GM21786 (cell line): ENCODE data around the gene BNIP5.

Experiments used
- ATAC-seq: cut with Tn5 transposase; IDR thresholded peaks from one replicate; pipeline ENCODE4 v1.9.1; 2021; ENCODE audit not compliant: unreplicated experiment

Gene BNIP5

DNA sequence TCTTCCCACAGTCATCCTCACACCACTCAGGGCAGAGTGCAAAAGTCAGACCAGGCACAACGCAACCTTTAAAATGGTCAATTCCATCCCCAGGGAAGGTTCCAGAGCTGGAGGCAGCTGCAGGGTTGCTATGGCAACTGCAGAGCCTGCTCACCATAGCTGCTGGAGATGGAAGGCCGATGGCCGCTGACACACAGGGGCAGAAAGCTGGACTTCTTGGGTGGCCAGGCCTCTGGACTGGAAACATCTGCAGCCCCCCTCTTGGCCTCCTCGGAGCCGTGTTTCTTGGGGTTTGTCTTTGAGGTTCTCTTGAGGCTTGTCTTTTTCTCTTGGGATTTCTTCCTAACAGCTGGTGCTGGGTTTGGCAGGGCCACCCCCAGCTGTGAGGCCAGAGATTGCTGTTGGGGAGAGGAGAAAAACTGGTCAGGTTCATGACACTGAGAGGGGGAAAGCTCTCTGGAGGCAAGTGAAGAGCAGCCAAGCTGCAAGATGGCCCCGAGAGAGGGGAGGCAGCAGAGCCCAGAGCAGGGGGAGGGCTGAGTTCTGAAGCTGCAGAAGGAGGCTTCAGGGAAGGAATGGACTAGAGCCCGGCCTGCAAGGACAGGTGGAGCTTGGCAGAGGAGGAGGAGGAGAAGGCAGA lies 10.2 kb downstream of the BNIP5 start:
- no peak for ATAC-seq

DNA sequence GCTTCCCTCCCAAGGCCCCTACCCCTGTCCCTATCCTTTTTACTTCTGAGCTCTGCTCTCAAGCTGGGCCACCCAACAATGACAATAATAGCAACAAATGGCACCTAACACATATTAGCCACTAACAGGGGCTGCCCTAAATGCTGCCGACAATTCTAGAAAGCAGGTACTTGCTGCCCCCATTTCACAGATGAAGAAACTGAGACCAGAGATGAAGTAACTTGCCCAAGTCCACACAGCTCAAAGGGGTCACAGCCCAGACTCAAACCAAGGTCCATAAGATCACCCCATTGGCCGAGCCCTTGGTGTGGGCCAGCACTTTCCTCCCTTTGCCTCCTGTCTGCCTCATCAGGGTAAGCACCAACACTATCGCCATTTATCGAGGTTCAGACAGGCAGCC lies 12.0 kb downstream of the BNIP5 start:
- no peak for ATAC-seq

DNA sequence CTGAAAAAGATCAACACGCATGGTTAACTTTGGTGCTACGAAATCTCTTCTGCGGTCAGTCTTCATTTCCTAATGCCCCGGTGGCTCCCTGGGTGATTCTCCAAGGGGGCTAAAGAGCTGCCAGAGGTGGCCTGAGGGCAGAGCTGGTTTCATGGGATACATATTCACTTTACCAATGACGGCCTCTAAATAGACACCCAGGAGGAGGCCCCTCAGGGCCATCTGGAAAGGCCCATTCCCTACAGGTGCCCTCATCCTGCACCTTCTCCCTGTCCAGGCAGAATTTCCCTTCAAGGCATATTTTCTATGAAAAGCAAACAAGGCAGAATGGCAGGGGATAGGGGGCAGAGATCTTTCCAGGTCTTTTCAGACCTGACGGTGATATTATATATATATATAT lies 12.5 kb downstream of the BNIP5 start:
- ATAC-seq = no peak

DNA sequence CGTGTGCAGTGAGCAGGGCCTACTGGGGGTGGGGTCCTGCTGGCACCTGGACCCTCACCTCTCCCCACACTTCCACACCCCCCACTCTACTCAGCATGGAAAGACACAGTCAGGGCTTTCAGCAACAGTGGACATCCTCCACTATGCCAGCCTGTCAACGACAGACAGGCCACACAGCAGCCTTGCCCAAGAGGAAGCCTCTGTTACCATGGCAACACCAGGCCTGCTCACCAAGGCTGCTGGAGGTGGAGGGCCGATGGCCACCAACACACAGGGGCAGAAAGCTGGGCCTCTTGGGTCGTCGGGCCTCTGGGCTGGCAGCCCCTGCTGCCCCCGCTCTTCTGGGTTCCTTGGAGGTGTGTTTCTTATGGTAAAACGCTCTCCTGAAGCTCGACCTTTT lies 13.6 kb downstream of the BNIP5 start:
- no peak for ATAC-seq

DNA sequence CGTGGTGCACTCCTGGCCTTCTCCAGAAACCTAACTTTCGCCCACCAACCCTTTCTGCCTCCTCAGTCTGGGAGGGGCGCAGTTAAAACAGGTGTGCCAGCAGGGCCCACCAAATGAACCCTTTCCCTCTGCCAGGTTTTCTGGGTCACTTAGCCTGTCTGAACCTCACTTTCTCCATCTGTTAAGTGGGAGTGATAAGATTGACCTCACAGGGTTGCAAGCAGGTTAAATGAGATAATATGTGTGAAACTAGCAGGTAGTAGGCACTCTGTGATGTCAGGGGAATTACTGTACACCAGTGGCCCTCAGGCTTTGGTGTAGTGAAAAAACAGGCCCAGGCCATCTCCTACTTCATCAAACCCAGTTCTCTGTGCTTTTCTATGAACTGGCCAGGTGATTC lies 14.1 kb downstream of the BNIP5 start:
- ATAC-seq = no peak

DNA sequence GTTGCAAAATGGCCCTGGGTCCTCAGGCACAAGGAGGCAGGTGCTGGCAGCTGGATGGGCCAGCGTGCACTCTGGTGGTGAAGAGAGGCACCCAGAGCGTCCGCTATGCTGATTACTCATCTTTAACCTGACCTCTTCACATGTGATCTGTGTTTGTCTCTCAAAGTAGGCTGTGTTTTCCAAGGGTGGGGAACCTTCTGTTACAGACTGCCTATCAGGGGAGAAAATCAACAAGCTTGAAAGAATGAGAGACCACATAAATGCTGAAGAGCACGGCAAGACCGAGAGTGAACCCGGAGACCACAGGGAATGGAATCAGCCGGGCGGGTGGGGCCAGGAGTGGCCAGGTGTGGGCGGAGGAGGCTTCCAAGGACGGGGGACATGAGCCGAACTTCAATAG lies 16.2 kb downstream of the BNIP5 start:
- ATAC-seq = no peak

DNA sequence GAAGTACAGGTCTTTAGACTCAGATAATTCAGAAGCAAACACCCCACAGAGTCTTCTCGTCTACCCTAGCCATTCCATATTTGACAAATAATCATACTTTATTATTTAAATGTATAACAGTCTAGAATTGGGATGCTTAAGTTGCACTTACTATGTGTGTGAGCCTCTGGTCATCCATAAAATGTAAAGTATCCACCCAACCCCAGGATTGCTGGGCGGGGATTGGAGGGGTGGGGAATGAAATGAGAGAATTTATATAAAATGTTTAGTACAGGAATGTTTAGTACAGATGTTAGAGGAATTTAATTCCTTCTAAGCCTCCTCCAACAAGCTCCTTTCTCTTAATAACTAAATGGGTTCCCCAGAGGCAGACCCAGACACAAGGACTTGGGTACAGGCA lies 16.9 kb downstream of the BNIP5 start:
- ATAC-seq = no peak

DNA sequence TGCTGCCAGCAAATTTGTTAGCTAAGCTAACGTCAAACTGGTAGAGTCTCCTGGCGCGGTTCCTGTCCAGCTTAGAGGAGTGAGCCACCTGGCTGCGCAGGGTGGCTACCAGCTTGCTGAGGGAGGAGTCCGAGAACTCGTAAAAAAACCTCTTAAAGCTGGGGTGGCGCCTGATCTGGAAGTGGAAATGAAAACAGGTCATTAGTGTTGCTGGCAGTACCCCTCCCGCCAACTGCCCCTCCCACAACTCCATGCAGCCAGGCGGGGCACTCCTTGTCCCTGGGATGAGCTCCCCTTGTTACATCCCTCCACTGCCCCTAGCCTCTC lies 17.3 kb downstream of the BNIP5 start:
- ATAC-seq = no peak

DNA sequence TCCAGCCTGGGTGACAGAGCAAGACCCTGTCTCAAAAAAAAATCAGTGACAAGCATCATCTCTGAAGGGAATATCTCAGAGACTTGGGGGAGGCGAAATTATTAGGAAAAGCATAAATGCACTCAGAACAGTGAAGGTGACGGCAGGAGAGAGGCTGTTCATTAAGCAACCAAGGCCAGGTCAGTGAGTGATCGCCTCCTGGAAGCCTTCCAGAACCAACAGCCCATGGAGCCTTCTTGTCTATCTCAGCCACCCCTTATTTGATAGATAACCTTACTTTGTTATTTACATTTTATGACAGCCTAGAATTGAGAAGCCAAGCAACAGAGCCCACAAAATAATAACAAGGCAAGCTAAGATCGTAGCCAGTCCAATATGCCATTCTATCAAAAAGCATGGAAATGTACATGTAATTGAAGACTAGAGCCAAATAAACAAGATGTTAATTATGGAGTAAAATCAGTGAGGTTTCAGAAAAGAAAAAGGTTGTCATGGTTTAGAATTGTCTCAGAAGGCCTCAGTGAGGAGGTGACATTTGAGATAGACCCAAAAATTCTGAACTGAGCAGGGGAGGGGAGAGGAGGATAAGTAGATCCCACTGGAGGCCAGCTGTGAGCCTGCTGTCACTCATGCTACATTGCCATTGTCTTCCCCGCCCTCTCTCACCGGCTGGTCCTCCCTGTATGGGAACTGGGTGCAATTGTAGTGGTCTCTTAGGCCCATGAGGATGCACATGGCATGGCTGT lies 17.8 kb downstream of the BNIP5 start:
- no peak for ATAC-seq

DNA sequence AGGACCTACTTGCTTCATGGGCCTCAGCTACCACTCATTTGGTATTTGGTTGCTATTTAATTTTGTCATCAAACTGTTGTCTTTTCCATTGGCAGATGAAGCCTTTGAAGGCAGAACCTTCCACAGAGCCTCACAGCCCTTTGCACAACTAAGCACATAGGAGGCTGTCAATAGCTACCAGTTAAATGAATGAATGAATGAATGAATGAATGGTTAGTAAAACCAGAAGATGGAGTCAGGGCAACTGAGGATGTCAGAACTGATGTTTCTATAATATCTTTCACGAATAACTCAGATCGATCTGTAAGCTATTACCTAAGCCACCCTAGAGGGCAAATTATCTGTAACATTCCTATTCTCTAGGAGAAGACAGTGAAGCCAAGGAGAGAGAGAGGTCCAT lies 19.1 kb downstream of the BNIP5 start:
- no peak for ATAC-seq

DNA sequence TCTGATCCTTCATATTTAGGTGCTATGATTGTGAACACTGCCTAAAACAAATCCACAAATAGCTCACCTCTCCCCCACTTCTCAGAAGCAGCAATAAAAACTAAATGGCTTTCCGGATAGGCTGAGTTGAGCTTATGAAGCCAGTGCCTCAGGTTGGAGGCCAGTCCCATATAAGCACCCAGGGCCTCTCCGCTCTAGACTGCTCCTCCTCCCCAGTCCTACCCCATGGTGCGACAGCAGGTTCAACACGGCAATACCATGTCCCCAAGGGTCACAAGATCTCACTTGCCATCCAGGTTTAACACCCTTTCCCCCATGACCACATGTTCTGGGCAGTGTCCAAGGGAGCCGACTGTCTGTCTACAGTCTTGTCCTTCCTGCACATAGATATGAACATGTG lies 20.8 kb downstream of the BNIP5 start:
- ATAC-seq = no peak

DNA sequence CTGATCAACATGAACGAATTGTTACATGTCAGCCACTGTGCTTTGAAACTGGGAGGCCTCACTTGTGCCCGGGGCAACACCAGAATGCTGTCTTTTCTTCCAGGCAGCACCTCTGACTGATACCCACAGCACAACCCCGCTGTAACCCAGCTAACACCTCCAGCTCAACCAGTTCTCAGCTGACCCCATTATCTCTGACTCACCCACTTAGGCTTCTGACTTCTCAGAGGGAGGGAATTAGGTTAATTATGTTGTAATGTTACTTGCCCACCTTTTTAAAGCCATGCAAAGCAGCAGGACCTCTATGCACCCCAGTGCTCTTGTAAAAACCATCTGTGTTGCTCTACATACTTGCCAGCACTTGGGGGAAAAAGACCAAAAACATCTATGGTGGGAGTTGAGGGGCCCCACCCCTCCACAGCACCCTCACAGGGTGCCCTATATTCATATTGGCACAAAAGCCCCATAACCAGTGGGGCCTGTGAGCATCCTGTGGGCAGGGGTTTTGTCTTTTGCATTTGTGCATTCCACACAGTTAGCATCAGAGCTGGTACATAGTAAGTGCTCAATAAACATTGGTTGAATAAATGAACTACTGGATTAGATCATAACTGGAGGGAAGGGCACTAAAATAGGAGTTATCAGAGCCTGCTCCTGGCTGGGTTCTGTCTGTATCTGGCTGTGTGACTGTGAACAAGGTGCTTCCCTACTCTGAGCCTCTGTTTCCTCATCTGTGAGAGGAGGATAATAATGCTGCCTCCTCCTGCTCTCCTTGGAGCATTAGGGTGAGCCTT lies 22.3 kb downstream of the BNIP5 start:
- no peak for ATAC-seq

DNA sequence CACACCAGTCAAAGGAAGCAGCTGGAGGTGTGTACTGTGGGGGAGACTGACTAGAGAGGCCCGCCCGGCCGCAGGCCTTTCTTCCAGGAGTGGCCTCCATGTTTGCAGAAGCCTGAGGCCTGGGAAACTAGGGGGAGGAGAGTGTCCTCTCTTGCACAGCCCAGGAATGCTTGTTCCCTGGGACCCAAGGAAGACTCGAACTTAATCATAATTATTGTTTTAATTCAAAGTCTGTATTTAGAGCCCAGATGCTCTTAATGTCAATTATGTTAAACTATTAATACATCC lies 23.1 kb downstream of the BNIP5 start:
- no peak for ATAC-seq

DNA sequence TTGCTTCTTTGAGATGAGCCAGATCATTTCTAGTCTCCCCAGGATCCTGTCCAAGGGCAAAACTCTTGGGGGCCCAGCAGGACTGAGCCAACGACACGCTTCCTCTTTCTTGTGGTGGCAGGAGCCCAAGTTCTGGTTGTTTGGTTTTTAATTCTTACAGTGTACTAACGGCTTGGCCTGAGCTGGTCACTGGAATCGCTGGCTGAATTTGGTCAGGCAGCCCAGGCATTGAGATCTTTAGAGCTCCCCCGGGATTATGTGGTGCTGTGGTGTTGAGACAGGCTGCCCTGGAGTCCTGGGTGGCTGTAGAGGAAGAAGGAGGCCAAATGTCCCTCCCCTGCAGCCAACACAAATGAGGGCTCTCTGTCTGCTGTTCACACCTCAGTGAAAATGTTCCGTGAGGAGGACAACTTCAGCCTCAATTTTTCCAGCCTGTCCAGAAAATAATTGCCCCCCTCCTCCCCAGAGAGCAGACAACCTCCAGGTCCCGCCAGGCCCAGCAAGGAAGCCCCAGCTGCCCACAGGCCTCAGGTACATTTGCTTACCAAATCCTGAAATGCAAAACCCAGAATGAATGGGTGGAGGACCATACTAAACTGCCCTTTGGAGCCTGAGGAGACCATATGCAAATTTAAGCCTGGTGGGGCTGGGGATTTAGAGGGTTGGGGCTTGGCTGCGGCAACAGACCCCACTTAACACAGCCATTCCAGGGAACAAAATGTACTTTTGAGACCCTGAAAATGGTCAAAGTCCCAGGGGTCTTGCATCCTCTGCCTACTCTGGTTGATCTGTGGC lies 23.6 kb downstream of the BNIP5 start:
- ATAC-seq = no peak

DNA sequence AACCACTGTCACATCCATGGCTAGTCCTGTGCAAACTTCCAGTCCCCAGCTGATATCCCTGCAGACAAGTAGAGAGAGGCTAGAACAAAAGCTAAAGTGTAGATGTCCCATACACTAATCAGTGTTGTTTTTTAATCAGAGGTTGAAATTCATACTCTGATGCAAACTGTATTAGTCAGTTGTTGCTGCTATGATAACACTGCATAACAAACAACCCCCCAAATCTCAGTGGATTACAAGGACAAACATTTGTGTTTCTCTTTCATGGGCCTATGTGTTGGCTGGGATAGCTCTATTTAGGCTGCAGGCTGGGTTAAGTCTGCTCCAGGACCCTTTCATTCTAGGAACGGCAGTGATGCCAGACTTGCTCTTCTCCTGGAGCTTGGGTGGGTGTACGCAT lies 26.8 kb downstream of the BNIP5 start:
- ATAC-seq = no peak

DNA sequence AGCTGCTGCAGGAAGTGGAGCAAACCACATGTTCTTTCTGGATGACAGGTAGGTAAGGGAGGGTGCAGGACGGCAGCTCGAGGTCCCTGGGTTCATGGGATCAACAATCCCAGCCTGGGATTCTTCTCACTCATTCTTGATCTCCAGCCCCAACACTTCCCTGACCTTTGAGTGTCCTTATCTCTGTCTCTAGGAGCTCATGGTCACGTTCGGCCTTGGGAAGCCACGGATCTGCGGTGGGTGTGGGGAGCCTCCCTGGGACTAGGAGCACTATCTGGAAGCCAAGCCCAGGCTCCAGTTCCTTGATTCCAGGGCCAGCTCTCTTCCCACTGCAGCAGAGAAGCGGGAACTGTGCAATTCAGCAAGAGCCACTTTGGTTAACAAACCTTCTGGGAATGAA lies 27.5 kb downstream of the BNIP5 start:
- no peak for ATAC-seq

DNA sequence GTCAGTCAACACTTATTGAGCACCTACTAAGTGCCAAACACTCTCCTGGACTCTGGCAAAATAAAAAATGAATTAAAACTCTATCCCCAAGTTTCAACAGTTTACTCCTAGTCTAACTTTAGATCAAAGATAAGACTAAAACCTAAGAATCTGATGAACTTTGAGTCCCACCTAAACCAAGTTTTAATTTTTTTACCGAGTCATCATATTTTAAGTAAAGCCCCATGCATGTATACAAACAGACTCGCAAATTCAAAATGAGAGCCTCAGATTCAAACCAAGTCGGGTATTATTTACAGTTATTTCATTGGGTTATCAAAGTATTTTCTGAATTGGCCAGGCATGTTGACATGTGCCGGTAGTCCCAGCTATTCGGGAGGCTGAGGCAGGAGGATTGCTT lies 28.2 kb downstream of the BNIP5 start:
- ATAC-seq = no peak

DNA sequence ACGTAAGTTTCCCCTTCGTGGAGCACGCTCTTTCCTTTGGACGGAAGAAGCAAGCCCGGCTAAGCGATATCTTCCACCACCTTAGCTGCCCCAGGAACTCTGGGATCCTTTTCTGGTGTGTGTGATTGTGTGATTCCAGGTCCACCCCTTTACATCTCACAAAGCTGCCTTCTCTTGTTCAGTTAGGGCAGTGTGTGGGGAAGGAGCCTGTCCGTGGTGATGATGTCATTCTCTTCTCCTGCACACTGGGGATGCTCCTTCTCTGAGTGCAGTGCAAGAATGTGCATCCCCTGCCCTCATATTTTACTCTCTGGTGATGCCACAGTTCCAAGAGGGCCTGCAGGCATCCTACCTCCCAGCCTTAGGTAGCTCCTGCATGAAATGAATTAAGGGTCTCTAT lies 30.3 kb downstream of the BNIP5 start:
- no peak for ATAC-seq

DNA sequence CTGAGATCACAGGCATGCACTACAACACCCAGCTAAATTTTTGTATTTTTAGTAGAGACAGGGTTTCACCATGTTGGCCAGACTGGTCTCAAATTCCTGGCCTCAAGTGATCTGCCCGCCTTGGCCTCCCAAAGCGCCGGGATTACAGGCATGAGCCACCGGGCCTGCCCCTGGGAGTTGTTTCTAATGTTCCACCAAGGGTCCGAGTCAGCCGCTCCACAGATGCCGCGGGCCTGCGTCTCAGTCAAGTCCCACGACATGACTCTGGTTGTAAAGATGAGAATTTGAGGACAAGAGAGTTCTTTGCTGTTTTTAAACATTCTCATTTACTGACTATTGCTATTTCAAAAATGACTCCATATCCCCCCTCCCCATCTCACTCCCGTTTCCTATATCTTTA lies 30.8 kb downstream of the BNIP5 start:
- no peak for ATAC-seq

DNA sequence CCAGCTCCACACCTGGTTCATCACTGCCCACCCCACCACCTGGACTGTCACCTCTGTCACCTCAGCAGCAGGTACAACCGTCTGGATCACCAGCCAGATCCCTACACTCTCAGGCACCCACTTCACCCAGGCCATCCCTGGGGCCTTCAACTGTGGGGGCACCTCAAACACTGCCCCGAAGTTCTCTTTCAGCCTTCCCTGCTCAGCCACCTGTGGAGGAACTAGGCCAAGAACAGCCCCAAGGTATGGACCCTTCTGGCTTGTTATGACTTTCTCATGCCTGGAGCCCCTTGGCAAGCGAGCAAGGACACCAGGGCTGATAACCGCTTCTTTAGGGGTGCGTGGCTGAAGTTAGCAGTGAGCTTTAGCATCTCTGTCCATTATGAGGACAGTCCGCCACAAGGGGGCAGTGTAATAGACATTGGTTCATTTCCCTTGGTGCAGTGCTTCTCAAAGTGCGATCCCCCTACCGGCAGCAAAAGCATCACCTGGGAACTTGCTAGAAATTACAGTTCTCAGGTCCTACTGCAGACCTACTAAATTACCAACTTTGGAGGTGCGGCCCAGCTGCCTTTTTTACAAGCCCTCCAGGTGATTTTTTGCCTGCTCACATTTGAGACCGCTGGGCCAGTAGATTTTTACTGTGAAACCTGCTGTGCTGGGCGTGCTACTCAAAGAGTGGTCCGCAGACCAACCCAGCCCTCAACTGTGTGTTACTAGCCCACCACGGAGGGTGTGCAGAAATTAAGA lies 34.3 kb downstream of the BNIP5 start:
- ATAC-seq = no peak

DNA sequence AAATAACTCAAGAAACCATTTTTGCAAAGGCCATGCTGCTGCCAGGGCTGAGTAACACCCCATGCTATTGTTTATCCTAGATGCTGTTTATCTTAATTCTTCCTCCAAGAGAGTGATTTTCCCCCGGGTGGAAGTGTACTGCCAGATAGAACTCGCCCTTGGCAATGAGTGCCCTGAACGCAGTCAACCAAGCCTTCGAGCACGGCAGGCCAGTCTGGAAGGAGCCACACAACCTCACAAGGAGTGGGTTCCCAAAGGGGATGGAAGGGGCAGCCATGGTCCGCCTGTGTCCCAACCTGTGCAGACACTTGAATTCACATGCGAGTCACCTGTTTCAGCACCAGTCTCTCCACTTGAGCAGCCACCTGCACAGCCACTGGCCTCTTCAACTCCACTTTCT lies 34.9 kb downstream of the BNIP5 start:
- no peak for ATAC-seq
